C4-2B (cell line): ENCODE data around the gene INSYN2B.

Experiments used
- ZFX ChIP-seq: fragments of 450-650 bp; IDR thresholded peaks from 2 replicates; pipeline ENCODE4 v1.6.1; 2017
- TF ChIP-seq, protein P1 (sequence below): fragments of 450-650 bp; conservative IDR thresholded peaks from 2 replicates; pipeline ENCODE4 v1.5.1; 2017; ENCODE audit warnings: mild to moderate bottlenecking

DNA sequence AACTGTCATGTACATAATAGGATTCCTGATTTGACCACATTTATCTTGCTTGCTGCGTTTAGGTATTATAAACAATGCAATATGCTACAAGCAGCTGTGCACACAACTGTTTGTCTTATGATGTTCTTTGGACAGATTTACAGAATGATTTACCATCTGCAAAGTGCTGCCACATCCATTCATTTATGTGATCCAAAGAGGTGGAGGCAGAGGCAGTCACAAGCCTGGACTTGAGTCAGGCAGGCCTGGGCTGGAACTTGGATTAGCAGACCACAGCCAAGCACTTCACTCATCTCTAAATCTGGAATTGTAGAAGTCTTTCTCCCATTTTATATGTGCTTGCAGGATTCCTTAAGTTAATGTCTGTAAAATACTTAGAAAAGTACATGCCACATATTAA lies 149.0 kb downstream of the INSYN2B start:
- no peak for TF ChIP-seq ZFX
- TF ChIP-seq, protein P1, sequence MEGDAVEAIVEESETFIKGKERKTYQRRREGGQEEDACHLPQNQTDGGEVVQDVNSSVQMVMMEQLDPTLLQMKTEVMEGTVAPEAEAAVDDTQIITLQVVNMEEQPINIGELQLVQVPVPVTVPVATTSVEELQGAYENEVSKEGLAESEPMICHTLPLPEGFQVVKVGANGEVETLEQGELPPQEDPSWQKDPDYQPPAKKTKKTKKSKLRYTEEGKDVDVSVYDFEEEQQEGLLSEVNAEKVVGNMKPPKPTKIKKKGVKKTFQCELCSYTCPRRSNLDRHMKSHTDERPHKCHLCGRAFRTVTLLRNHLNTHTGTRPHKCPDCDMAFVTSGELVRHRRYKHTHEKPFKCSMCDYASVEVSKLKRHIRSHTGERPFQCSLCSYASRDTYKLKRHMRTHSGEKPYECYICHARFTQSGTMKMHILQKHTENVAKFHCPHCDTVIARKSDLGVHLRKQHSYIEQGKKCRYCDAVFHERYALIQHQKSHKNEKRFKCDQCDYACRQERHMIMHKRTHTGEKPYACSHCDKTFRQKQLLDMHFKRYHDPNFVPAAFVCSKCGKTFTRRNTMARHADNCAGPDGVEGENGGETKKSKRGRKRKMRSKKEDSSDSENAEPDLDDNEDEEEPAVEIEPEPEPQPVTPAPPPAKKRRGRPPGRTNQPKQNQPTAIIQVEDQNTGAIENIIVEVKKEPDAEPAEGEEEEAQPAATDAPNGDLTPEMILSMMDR = no peak
